Iris pigment epithelial cell (primary cell): ENCODE measurements around the gene DRGX.

Experiments used
- DNase-seq: peaks from one replicate; pipeline ENCODE4 v3.0.0-alpha.2; 2011; ENCODE audit warnings: low read depth

Gene DRGX

DNA sequence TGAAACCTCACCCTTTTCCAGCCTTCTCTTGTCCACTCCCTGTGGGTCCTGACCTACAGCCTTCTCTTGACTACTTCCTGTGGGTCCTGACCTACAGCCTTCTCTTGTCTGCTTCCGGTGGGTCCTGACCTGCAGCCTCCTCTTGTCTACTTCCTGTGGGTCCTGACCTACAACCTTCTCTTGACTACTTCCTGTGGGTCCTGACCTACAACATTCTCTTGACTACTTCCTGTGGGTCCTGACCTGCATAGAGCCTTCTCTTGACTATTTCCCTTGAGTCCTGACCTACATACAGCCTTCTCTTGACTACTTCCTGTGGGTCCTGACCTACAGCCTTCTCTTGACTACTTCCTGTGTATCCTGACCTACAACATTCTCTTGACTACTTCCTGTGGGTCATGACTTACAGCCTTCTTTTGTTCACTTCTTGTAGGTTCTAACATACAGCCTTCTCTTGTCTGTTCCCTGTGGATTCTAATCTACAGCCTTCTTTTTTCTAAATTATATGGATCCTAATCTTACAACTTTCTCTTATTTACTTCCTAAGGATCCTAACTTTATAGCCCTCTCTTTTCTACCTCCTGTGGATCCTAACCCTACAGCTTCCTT lies 60.4 kb downstream of the DRGX start:
- no peak for DNase-seq

DNA sequence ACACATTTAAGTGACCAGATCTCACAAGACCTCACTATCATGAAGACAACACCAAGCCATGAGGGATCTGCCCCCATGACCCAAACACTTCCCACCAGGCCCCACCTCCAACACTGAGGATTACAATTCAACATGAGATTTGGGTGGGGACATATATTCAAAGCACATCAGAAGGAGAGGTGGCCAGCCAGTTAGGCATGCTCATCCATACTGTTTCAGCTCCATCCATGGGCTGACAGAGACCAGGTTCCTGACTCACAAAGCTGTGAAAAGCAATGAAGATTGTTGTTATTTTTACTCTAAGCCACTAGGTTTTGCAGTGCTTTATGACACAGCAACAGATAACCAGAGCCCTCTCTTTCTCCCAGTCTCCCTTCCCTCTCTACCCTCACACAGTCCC lies 60.9 kb downstream of the DRGX start:
- DNase-seq, result no peak

DNA sequence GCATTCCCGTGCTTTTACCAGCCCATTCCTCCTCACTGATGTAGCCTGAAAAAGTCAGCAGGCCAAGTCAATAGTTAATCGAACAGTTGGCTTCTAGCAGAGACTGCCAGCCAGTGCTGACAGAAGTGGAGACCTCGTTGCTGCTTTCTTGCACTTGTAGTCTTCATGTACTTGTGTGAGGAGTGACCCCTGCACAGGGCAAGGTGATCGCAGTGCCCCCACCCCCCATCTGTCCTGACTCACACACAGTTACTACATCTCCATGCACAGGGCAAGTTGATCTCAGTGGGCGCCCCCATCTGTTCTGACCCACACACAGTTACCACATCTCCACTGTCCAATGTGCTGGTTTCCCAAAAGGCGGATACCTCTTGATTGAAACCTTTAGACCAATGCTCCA lies 62.7 kb downstream of the DRGX start:
- DNase-seq, result no peak

DNA sequence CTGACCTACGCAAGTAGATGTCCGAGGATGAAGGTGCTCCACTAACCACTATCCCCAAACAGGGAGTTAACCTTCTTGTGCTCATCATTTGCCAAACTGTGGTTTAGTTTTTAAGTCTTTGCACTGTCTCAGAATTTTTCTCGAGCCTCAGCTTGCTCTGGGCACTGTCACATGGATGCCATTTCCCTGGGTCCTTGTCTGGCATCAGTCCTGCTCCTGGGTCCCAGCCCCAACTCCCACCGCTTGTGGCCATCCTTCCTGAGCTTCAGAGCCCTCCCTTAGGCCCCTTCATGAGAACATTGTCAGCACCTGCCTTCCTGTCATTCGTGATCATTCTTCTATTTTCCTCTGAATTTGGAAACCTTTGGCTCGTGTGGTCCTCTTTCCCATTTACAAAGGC lies 63.1 kb downstream of the DRGX start:
- no peak for DNase-seq

DNA sequence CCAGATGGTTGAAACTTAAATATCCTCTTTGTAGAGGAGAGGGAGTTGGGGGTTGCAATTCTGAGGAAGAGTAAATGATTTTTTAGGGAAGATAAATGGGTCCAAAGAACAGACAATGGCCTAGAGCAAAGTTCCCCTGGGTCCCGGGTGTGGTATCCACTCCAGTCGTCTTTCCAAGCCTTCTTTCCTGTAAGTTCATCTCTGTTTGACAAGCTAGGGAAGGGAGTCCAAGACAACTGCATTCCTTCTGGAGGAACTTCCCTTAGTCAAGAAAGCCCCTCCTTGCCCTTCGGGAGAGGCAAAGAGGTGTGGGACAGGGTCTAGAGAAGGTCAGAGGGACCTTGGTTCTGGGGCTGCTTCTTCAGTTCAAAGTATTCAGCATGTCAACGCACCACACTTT lies 63.6 kb downstream of the DRGX start:
- no peak for DNase-seq

DNA sequence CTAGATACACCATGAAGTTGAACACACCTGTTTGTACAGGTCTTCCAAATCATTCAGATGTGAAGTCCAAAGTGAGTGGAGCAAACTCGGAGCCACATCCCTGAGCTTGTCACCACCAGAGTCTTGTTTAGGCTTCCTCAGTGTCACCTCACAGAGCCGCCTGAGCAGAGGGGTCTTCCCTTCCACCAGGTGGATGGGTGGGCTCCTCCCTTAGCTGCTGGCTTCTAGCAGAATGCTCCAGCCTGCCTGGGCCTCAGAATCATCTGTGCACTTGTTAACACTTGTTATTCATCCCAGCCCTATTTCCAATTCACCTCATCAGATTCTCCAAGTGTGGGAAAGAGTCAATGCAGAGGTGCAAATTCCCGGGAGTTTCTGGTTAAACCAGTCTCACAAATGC lies 64.5 kb downstream of the DRGX start:
- no peak for DNase-seq

DNA sequence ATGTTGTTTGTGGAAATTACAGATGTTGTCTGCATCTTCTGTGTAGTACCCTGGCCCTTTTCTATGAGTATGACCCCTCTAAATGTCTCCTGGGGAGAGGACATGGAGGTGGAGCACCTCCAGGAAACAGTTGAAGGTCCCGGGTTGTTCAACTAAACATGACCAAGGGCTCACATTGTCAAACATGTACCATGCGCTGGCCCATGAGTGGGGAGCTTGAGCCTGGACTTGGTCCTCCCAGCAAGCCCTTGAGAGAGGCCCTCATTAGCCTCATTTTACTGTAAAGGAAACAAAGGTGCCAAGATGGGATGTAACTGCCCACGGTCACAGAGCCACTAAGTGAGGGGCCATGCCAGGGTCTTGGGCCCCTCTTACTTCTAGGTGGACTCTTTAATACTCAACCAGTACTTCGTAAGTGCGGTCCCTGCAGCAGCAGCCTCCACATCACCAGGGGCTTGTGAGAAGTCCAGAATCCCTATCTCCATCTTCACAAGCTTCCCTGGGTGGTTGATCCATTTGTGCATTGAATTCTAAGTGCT lies 65.7 kb downstream of the DRGX start:
- DNase-seq, result no peak

DNA sequence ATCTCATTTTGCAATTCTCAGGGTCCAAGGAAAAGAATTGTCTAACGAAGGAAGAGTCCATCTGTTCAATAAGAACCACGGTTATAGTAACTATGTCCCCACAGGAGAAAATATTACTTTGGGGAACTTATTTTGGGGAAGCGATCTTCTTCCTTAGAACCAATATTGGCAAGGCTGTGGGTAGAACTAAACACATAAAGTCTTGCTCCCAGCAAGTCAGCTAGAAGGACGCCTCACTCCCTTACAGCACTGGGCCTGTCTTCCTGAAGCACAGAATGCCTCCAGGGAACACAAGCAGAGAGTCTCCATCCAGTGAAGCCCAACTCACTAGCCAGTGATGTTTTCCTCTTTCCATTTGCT lies 66.8 kb downstream of the DRGX start:
- no peak for DNase-seq

DNA sequence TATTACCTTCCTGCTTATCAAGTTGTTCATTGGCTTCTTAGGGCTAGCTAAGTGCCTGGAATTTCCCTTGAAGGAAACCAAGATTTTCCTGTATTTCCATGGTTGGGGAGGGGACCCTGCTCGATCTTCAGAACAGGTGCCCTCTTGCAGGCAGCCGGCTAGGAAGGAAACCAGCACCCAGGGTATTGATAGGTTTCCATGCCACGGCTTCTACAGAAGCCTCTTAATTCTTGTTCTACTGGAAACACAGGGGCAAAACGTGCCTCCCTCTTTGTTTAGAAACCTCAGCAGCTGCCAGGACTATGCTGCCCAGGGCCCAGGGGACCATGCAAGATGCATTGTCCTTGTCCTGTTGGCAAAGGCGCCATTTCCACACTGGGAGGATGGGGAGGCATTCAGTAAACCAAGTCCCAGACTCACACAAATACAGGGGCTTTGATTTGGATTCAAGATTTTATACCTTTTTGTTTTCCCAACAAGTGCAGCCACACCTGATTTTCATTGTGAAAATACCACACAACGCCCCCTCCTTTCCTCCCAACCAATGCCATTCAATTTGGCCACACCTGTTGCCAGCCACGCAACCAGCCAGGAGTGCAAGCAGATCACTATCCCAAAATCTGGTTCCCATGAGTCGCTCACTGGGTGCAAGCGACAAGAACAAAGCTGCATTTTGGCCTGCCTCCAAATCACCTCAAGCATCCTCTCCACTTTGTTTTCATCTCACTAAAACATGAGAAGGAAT lies 67.3 kb downstream of the DRGX start:
- no peak for DNase-seq

DNA sequence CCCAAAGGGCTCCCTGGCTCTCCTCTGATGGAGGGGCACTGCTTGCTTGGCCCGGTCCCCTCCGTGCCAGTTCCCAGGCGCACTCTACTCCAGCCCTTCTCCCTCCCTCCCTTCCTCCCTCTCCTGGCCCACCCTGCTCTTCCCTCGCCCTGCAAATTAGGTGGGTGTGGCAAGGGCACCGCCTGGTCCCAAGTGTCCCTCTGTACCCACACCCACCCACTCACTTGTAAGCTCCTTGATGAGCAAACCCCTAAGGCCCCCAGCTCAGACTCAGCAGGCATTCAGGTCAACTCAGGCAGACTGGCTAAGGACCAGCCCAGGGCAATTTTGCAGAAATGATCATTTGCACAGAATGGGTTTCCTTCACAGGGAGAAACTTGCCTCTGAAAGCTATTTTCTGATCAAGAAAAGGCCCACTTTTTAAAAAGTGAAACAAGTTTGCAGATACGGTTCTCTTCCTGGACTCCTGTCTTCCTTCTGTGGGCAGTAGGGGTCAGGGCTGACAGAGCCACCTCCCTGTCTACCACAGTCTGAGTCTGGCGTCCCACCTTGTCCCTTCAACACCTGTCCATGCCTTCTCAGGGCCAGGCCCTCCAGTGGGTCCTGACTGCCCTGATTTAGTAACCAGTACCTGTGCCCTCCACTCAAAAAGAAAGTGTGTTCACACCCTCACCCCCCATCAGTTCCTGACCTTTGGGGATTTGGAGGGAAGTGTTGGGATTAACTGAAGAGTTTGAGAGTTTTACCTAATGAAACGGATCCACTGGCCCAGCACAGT lies 68.7 kb downstream of the DRGX start:
- DNase-seq, result no peak

DNA sequence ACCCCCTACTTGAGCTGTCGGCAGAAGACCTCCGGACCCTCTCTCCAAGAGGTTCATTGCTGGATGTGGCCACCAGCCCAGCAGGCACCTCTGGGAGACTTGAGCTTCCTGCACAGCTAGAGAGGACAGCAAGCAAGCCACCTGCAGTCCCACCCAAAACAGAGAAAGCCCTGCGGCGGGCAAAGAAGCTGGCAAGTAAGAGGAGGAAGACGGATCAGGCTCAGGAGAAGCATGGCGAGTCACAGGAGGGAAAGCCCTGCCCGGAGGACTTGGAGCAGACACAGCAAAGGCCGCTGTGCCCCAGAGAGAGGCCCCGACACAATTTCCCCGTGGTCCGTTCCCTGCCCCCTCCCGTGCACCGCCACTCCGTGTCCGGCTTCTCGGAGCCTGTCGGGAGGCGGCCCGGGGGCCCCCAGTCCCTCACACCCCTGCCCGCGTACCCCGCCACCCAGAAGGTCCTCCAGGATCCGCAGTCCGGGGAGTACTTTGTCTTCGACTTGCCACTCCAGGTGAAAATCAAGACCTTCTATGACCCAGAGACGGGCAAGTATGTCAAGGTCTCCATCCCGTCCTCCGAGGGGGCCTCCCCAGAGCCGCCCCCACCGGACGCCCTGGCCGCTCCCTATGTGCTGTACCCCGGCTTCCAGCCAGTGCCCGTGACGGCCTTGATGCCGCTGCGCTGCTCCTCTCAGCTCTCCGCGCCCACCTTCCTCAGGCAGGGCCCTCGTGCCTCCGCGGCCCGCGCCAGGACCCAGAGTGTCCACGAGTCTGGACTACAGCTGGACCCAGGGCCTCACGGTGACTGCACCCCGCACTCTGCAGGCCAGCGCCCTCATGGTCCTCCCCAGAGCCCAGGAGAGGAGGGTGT lies 69.7 kb downstream of the DRGX start:
- DNase-seq, result no peak

DNA sequence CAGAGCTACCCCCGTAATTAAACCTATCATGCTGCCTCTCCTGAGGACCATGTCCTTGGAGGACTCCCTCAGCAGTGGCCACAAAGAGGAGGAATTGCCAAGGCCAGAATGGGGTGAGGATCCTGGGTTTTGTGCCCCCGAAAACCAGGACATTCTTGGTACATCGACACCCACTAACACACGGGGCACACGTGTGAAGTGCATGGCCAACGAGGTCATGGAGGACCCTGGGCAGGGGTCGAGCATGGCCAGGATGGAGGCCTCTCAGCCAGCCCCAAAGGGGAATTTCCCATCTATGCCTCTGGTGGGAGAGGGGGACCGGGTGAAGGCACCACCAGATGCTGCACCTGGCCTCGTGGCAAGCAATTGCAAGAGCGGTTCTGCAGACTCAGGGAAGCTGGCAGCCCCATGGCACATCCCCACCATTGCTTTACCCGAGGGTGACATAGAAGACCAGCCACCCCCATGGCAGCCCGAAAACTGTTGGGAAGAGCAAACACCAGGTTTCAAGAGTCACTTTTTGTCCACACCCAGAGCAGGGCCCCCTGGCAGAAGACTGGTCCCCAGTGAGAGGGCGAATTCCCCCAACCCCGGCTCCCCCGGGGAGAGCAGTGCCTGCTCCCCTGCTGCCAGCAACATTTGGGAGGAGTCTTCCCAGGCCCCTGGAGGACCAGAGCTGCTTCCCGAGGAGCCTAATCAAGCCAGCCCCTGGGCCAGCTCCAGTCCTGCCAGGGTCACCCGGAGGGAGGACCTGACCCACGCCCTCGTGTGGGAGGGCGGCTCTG lies 70.6 kb downstream of the DRGX start:
- no peak for DNase-seq

DNA sequence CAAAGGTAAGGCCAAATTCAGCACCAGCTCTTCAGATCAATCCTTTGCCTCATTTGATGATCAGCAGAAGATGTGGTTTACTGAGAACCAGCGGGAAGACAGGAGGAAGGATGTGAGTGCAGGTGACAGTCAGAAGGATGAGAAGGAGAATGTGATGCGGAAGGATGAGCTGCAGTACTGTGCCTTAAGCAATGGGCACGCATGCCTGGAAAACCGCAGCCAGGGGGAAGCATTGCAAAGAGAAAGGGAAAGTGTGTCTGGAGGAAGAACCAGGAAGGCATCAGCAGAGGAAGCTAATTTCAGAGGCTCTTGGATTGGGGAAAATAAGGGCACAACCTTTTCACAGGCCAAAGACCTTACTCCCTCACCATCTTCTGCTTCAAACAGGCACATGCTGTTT lies 71.2 kb downstream of the DRGX start:
- no peak for DNase-seq

DNA sequence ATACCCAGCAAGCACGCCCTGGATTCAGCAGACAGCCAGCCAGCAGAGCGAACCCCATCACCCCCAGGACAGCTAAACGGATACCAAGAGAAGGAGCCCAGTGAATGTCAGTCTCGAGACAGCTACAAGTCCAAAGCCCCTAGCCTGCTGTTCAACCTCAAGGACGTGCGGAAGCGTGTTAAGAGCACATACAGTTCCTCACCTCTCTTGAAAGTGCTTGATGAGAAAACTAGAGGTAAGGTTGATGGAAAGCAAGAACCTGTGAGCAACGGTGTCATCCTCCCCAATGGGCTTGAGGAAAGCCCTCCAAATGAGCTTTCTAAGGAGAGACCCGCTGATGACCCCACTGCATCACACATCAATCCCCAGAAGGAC lies 72.0 kb downstream of the DRGX start:
- no peak for DNase-seq

DNA sequence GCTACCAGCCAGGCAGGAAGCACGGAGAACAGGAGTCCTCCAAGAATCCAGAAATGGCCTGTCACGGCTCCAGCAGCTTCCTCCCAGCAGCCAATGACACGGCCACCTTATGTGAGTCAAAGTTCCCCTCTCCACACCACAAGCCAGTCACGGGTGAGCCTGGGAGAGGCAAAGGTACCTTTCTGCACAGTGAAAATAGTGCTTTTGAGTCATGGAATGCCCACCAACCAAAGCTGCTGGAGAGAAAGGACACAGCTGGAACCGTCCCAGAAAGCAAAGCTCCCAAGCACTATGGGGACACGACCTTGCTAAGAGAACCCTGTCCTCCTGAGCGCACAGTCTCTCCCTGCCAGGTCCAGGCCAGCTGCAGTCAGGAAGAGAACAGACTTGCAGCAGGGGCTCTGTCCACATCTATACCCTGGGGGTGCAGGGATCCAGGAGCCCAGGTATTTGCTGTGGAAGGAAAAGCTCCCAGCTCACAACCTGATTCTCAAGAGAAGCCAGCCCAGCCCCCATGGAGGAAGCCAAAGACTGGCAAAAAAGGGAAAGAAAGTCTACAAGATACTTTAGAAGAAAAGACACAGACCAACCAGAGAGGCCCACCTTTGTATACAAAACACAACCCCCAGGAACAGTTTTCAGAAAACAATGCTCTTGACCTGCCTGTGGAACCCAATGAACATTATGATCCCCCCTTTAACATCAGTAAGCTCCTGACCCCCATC lies 72.6 kb downstream of the DRGX start:
- no peak for DNase-seq

DNA sequence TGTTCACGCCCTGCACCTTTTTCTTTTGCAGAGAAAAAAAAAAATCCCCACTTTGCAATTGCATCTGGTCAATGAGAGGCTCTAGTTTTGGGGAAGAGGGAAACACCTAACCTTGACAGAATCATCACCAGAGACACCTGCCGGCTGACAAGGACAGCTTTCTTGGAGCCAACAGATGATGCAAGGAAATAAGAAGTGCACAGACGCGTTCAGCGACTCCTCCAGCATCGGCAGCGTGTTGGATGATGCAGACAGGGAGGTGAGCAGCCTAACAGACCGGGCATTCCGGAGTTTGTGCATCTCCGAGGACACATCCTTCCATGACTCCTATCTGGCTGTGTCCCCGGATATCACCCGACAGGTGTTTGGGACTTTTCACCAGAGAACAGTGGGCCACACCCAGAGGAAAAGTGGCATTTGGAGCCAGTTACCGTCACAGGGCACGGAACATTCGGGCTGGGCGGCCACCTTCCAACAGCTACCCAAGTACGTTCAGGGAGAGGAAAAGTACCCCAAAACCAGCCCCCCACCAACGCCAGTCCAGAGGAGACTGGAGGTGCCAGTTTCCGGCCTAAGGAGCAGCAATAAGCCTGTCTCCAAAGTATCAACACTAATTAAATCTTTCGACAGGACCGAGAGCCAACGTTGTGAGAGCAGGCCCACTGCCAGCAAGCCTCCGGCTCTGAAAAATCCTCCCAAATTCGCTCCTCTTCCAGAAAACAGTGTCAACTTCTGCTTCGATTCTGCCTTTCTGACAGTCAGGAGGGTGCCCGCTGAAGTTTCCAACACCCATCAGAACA lies 73.3 kb downstream of the DRGX start:
- no peak for DNase-seq

DNA sequence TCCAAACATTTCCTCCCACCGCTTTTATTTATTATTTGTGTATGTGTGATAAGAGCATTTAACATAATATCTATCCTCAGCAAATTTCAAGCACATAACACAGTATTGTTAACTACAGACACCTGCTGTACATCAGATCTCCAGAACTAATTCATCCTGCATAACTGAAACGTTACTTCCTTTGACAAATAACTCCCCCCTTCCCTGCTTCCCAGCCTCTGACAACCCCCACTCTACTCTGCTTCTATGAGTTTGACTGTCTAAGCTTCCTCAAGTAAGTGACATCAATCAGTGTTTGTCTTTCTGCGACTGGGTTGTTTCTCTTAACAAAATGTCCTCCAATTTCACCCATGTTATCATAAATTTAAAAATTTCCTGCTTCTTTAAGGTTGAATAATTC lies 74.9 kb downstream of the DRGX start:
- no peak for DNase-seq

DNA sequence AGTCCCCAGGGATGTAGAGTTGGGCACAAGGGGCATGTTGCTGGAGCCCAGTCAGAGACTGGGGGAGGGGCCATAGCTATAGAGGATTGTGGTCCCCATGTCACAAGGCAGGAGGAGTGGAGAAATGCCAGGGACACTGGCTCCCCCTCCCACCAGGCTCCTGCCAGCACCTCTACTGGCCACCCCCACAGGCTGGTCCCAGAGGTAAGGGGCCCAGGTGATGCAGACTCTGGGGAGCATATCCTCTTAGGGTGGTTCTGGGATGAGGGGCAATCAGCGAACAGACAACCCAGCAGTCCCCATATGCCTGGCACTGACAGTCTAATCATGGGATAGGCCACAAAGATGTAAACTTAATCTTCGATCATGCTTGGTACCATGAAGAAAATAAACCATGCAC lies 75.7 kb downstream of the DRGX start:
- DNase-seq, result no peak

DNA sequence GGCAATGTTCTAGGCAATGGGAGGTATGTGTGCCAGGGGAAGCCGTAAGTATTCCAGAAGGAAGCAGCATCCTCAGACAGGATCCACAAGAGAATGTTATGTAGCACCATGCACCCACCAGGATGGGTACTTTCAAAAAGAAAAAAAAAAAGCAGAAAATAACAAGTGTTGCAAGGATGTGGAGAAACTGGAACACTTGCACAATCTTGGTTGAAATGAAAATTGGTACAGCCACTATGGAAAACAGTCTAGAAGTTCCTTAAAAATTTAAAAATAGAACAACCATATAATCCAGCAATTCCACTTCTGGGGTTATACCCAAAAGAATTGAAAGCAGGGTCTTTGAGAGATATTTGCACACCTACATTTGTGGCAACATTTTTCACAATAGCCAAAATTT lies 76.7 kb downstream of the DRGX start:
- DNase-seq, result no peak

DNA sequence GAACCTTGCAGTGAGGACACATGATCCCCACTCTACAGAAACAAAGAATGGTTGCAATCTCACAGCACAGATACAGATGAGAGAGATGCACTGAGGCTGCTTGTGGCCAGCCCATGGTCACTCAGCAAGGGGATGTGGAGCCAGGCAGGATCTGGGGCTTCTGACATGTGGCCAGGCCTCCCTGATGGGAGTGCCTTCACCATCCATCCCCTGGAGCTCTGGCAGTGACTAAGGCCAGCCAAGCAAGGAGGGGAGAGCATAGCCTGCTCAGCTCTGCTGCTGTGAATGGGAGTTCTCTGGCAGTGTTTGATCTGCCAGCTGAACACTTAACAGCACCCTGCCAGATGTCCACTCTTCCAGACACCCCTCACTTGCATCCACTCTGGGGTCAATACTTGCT lies 77.1 kb downstream of the DRGX start:
- DNase-seq, result no peak
